Liver (tissue), 9 donors: ENCODE results near the gene MPV17L. TPM values are rescaled to one million over a fixed set of nuclear protein-coding genes. Genes with fewer than 3 reads are reported as not detected.
"Not testable (repeated sequence)": the region's sequence is repeated elsewhere in the genome, so short reads cannot be mapped to it uniquely, and the experiment has no call there.

Source experiments
- DNase-seq: peaks from one replicate; pipeline ENCODE4 v3.0.0-alpha.2; 2017; ENCODE audit warnings: low spot score
- H3K27ac ChIP-seq, 2 donors: one replicate each; pipeline ENCODE4 v1.7.0; 2013; ENCODE audit warnings: inconsistent platforms in 2 of 2, low read length in 2 of 2, control low read depth in 1 of 2, low read depth in 1 of 2, mild to moderate bottlenecking in 1 of 2
- H3K27me3 ChIP-seq, 4 donors: one replicate each; pipeline versions ENCODE4 v1.6.1 to v1.7.0; 2013; ENCODE audit warnings: low read length in 3 of 4, inconsistent platforms in 1 of 4, mild to moderate bottlenecking in 1 of 4, moderate library complexity in 1 of 4; ENCODE audit not compliant: control insufficient read depth in 4 of 4, insufficient read depth in 4 of 4
- H3K36me3 ChIP-seq, 4 donors: one replicate each; pipeline versions ENCODE4 v1.6.1 to v1.7.0; 2013; ENCODE audit warnings: low read length in 3 of 4, mild to moderate bottlenecking in 3 of 4, low read depth in 1 of 4, moderate library complexity in 1 of 4; ENCODE audit not compliant: control insufficient read depth in 4 of 4, insufficient read depth in 3 of 4
- H3K4me1 ChIP-seq, 4 donors: one replicate each; pipeline versions ENCODE4 v1.6.1 to v1.7.0; 2013; ENCODE audit warnings: low read length in 3 of 4, mild to moderate bottlenecking in 3 of 4, moderate library complexity in 1 of 4; ENCODE audit not compliant: control insufficient read depth in 4 of 4, insufficient read depth in 4 of 4
- H3K4me3 ChIP-seq, 3 donors: one replicate each; pipeline versions ENCODE4 v1.6.1 to v1.7.0; 2013; ENCODE audit warnings: low read length in 3 of 3, control low read depth in 1 of 3, low read depth in 1 of 3, mild to moderate bottlenecking in 1 of 3
- H3K9ac ChIP-seq, 2 donors: one replicate each; pipeline ENCODE4 v1.7.0; 2013; ENCODE audit warnings: low read length in 2 of 2, mild to moderate bottlenecking in 2 of 2, moderate library complexity in 2 of 2, control low read depth in 1 of 2, low read depth in 1 of 2
- H3K9me3 ChIP-seq, 4 donors: one replicate each; pipeline versions ENCODE4 v1.6.1 to v1.7.0; 2013; ENCODE audit warnings: low read length in 3 of 4; ENCODE audit not compliant: control insufficient read depth in 4 of 4
- FOXA2 ChIP-seq: IDR thresholded peaks from 2 replicates; pipeline ENCODE4 v1.6.1; 2016; ENCODE audit warnings: antibody characterized with exemption
- GABPA ChIP-seq, 2 donors: IDR thresholded peaks in 1 of 2; conservative IDR thresholded peaks in 1 of 2; 2 replicates each; pipeline ENCODE4 v1.6.1; 2016; ENCODE audit warnings: antibody characterized with exemption in 2 of 2, mild to moderate bottlenecking in 1 of 2, moderate library complexity in 1 of 2
- HNF4A ChIP-seq, 2 donors: conservative IDR thresholded peaks; 2 replicates each; pipeline ENCODE4 v1.6.1; 2016; ENCODE audit warnings: antibody characterized with exemption in 2 of 2, mild to moderate bottlenecking in 2 of 2
- HNF4G ChIP-seq: IDR thresholded peaks from 2 replicates; pipeline ENCODE4 v1.6.1; 2016; ENCODE audit warnings: antibody characterized with exemption
- JUND ChIP-seq, 2 donors: IDR thresholded peaks; 2 replicates each; pipeline ENCODE4 v1.6.1; 2016; ENCODE audit warnings: antibody characterized with exemption in 2 of 2
- NR2F2 ChIP-seq: IDR thresholded peaks from 2 replicates; pipeline ENCODE4 v1.6.1; 2016; ENCODE audit warnings: antibody characterized with exemption
- RXRA ChIP-seq, 2 donors: IDR thresholded peaks; 2 replicates each; pipeline ENCODE4 v1.6.1; 2017 to 2018; ENCODE audit warnings: antibody characterized with exemption in 2 of 2, mild to moderate bottlenecking in 1 of 2
- YY1 ChIP-seq: IDR thresholded peaks from 2 replicates; pipeline ENCODE4 v1.6.1; 2016; ENCODE audit warnings: antibody characterized with exemption, mild to moderate bottlenecking
- WGBS: extraction: QIAGEN DNeasy Blood & Tissue Kit; methylation state at CpG from one replicate; pipeline ENCODE4 v1.1.7; 2013; 5-methylcytosine and 5-hydroxymethylcytosine counted together
- polyA plus RNA-seq, 2 donors: library from polyadenylated mRNA; stranded (reverse) in 1 of 2; unstranded in 1 of 2; fragments of 200-250 nt in 1 of 2; fragments of >200 nt in 1 of 2; fragmentation: Nextera tagmentation in 1 of 2; extraction: Ambion mirVana in 1 of 2; gene quantifications; one replicate each; pipeline versions ENCODE4 v1.2.1 to v1.2.3, GENCODE V29; 2013 to 2015
- total RNA-seq, 2 donors: library from RNA; depleted of rRNA; stranded (reverse); fragments of >200 nt; gene quantifications; one replicate each; pipeline ENCODE4 v1.2.3, GENCODE V29; 2014
- TF ChIP-seq, protein P1 (sequence below): IDR thresholded peaks from 2 replicates; pipeline ENCODE4 v1.6.1; 2016; ENCODE audit warnings: antibody characterized with exemption
- TF ChIP-seq, protein P2 (sequence below): fragments of 150-350 bp; IDR thresholded peaks from 2 replicates; pipeline ENCODE4 v1.5.1; 2017; ENCODE audit warnings: improper control_type of control experiment, low read depth, low read length; ENCODE audit not compliant: missing input control
- TF ChIP-seq, protein P3 (sequence below): IDR thresholded peaks from 2 replicates; pipeline ENCODE4 v1.6.1; 2016; ENCODE audit warnings: antibody characterized with exemption
- TF ChIP-seq, protein P4 (sequence below): IDR thresholded peaks from 2 replicates; pipeline ENCODE4 v1.6.1; 2016; ENCODE audit warnings: antibody characterized with exemption, mild to moderate bottlenecking
- TF ChIP-seq, protein P5 (sequence below): IDR thresholded peaks from 2 replicates; pipeline ENCODE4 v1.6.1; 2016; ENCODE audit warnings: antibody characterized with exemption
- donor health status: healthy.
- donor health status: healthy.
- donor health status: healthy.
- donor health status: healthy.
- donor health status: healthy.

MPV17L gene
- total and polyA plus RNA-seq, 4 donors = 4.9 to 39.6 (median 8.8) TPM

DNA sequence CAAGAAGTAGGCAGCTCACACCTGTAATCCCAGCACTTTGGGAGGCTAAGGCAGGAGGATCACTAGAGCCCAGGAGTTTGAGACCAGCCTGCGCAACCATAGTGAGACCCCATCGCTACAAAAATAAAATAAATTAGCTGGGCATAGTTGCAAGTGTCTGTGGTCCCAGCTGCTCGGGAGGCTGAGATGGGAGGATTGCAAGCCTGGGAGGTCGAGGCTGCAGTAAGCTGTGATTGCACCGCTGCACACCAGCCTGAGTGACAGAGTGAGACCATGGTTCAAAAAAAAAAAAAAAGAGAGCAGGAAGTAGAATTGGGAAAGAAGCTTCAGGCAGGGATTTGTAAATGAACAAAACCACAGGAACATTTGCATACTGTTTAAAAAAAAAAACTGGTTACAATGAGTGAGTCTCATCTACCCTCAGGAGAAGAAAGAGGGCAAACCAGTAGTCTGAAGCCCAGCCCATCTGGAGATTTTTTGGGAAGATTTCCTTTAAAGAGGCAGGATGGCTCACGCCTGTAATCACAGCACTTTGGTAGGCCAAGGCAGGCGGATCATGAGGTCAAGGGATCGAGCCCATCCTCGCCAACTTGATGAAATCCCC, 7.9 kb downstream of the MPV17L start:
- DNase-seq = no peak
- WGBS = 94% methylated on average over 9 of the region's 9 CpGs
- no peaks in the 10 kb centered on the region for H3K27me3 ChIP-seq

DNA sequence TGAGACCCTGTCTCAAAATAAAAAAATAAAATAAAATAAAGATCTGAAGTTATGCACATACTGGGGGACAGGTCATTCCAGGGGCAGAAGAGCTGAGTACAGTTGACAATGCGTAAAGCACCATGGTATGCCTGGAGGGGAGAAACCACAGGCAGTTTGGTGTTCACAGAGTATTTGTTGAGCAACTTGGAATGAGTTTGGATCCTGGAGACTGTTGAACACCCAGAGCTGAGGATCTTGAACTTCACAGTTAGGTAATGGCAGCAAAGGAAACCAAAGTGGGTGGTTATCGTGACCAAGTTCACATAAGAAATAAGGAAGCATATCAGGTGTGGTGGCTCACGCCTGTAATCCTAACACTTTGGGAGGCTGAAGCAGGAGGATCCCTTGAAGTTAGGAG, 8.5 kb downstream of the MPV17L start:
- H3K27me3 ChIP-seq, DNase-seq, H3K4me3 ChIP-seq, H3K27ac ChIP-seq, H3K9ac ChIP-seq, H3K36me3 ChIP-seq, H3K9me3 ChIP-seq: not testable (repeated sequence)
- WGBS = 79% methylated on average over 3 of the region's 3 CpGs
- H3K4me1 ChIP-seq = peaks cover 1 to 12% (median 9%) of the 10 kb centered on the region in 4 donors

More for the DNA sequence above, 7.9 kb downstream of the MPV17L start:
- Histone ChIP-seq H3K27ac (no peak overlapping the region), H3K4me1 (peaks cover 1 to 18% (median 11%) of the 10 kb centered on the region in 4 donors), H3K4me3 (no peak overlapping the region), H3K9ac (no peak overlapping the region), H3K36me3 (peaks cover 0 to 3% (median 0%) of the 10 kb centered on the region in 4 donors), H3K9me3 (no peaks in the 10 kb centered on the region)
- TF ChIP-seq NR2F2 = no peak
- TF ChIP-seq, protein P1, sequence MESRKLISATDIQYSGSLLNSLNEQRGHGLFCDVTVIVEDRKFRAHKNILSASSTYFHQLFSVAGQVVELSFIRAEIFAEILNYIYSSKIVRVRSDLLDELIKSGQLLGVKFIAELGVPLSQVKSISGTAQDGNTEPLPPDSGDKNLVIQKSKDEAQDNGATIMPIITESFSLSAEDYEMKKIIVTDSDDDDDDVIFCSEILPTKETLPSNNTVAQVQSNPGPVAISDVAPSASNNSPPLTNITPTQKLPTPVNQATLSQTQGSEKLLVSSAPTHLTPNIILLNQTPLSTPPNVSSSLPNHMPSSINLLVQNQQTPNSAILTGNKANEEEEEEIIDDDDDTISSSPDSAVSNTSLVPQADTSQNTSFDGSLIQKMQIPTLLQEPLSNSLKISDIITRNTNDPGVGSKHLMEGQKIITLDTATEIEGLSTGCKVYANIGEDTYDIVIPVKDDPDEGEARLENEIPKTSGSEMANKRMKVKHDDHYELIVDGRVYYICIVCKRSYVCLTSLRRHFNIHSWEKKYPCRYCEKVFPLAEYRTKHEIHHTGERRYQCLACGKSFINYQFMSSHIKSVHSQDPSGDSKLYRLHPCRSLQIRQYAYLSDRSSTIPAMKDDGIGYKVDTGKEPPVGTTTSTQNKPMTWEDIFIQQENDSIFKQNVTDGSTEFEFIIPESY = no peak
- TF ChIP-seq, protein P2, sequence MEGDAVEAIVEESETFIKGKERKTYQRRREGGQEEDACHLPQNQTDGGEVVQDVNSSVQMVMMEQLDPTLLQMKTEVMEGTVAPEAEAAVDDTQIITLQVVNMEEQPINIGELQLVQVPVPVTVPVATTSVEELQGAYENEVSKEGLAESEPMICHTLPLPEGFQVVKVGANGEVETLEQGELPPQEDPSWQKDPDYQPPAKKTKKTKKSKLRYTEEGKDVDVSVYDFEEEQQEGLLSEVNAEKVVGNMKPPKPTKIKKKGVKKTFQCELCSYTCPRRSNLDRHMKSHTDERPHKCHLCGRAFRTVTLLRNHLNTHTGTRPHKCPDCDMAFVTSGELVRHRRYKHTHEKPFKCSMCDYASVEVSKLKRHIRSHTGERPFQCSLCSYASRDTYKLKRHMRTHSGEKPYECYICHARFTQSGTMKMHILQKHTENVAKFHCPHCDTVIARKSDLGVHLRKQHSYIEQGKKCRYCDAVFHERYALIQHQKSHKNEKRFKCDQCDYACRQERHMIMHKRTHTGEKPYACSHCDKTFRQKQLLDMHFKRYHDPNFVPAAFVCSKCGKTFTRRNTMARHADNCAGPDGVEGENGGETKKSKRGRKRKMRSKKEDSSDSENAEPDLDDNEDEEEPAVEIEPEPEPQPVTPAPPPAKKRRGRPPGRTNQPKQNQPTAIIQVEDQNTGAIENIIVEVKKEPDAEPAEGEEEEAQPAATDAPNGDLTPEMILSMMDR = no peak
- TF ChIP-seq YY1 = no peak
- no peak for TF ChIP-seq RXRA (IDR thresholded peaks at IDR 0.05)
- TF ChIP-seq, protein P3, sequence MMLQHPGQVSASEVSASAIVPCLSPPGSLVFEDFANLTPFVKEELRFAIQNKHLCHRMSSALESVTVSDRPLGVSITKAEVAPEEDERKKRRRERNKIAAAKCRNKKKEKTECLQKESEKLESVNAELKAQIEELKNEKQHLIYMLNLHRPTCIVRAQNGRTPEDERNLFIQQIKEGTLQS = no peak
- TF ChIP-seq, protein P4, sequence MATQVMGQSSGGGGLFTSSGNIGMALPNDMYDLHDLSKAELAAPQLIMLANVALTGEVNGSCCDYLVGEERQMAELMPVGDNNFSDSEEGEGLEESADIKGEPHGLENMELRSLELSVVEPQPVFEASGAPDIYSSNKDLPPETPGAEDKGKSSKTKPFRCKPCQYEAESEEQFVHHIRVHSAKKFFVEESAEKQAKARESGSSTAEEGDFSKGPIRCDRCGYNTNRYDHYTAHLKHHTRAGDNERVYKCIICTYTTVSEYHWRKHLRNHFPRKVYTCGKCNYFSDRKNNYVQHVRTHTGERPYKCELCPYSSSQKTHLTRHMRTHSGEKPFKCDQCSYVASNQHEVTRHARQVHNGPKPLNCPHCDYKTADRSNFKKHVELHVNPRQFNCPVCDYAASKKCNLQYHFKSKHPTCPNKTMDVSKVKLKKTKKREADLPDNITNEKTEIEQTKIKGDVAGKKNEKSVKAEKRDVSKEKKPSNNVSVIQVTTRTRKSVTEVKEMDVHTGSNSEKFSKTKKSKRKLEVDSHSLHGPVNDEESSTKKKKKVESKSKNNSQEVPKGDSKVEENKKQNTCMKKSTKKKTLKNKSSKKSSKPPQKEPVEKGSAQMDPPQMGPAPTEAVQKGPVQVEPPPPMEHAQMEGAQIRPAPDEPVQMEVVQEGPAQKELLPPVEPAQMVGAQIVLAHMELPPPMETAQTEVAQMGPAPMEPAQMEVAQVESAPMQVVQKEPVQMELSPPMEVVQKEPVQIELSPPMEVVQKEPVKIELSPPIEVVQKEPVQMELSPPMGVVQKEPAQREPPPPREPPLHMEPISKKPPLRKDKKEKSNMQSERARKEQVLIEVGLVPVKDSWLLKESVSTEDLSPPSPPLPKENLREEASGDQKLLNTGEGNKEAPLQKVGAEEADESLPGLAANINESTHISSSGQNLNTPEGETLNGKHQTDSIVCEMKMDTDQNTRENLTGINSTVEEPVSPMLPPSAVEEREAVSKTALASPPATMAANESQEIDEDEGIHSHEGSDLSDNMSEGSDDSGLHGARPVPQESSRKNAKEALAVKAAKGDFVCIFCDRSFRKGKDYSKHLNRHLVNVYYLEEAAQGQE = no peak
- no peak for TF ChIP-seq HNF4G
- no peak for TF ChIP-seq FOXA2
- TF ChIP-seq, protein P5, sequence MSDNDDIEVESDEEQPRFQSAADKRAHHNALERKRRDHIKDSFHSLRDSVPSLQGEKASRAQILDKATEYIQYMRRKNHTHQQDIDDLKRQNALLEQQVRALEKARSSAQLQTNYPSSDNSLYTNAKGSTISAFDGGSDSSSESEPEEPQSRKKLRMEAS = no peak
- TF ChIP-seq HNF4A (conservative IDR thresholded peaks at IDR 0.05) = no peak
- TF ChIP-seq GABPA (IDR thresholded peaks at IDR 0.05 in 1 of 2, conservative IDR thresholded peaks at IDR 0.05 in 1 of 2) = no peak
- no peak for TF ChIP-seq JUND (IDR thresholded peaks at IDR 0.05)
